Right lobe of liver (tissue), 6 donors: Measurements from ENCODE around the gene NODAL. TPM values are rescaled to one million over a fixed set of nuclear protein-coding genes. Genes with fewer than 3 reads are reported as not detected.

Experiments used
- ATAC-seq, 4 donors: fragments of 200-7000 bp; cut with Tn5 transposase; one replicate each; pipeline ENCODE4 v1.9.1; 2020; ENCODE audit warnings: mild to moderate bottlenecking in 4 of 4, moderate library complexity in 4 of 4
- DNase-seq, 3 donors: peaks; one replicate each; pipeline ENCODE4 v3.0.0-alpha.2; 2020
- H3K27ac ChIP-seq, 3 donors: fragments of 200-600 bp; one replicate each; pipeline ENCODE4 v1.8.0; 2022
- H3K27me3 ChIP-seq, 2 donors: fragments of 200-600 bp; one replicate each; pipeline ENCODE4 v1.8.0; 2022
- H3K36me3 ChIP-seq, 4 donors: fragments of 200-600 bp; sonication (generic) in 1 of 4; one replicate each; pipeline versions ENCODE4 v1.5.1 to v1.8.0; 2017 to 2022; ENCODE audit warnings: control low read depth in 1 of 4
- H3K4me1 ChIP-seq, 4 donors: fragments of 200-600 bp; sonication (generic) in 1 of 4; one replicate each; pipeline versions ENCODE4 v1.5.1 to v1.8.0; 2017 to 2022; ENCODE audit warnings: control low read depth in 1 of 4
- H3K4me3 ChIP-seq, 3 donors: fragments of 200-600 bp; one replicate each; pipeline ENCODE4 v1.8.0; 2022
- H3K9me3 ChIP-seq, 4 donors: fragments of 200-600 bp; sonication (generic) in 1 of 4; one replicate each; pipeline versions ENCODE4 v1.5.1 to v1.8.0; 2017 to 2022; ENCODE audit warnings: control low read depth in 1 of 4
- POLR2A ChIP-seq: fragments of 450-650 bp; IDR thresholded peaks from one replicate; pipeline ENCODE4 v1.6.1; 2017; ENCODE audit warnings: antibody characterized with exemption, mild to moderate bottlenecking
- WGBS: methylation state at CpG from one replicate; pipeline ENCODE4 v1.1.6; 2018; ENCODE audit warnings: low coverage, low lambda C conversion rate; ENCODE audit not compliant: insufficient coverage; ENCODE audit errors: missing lambda C conversion rate; 5-methylcytosine and 5-hydroxymethylcytosine counted together
- intact Hi-C, 2 donors: fragments of 100-400 bp; cut with DNase I; formaldehyde crosslinking; loops; one replicate each; pipeline versions ENCODE4 v1.11.2 to v1.14.1; 2022
- total RNA-seq, 6 experiments: library from RNA; depleted of rRNA in 2 of 6; stranded (reverse); fragments of >200 nt in 2 of 6; fragmentation: NEBNext Ultra II Directional in 3 of 6; extraction: Animal tissue kit (Norgen Biotek cat#: 25700) in 3 of 6; gene quantifications; one replicate each; pipeline versions ENCODE4 v1.1.0 to v1.2.4, GENCODE V29; 2016 to 2023
- TF ChIP-seq, protein P1 (sequence below), 4 donors: fragments of 200-600 bp in 3 of 4; fragments of 450-650 bp in 1 of 4; IDR thresholded peaks; one replicate each; pipeline versions ENCODE4 v1.5.1 to v1.8.0; 2016 to 2022; ENCODE audit warnings: antibody characterized with exemption in 4 of 4, mild to moderate bottlenecking in 2 of 4
- donor health status: DM: no; HTN: yes; CAD: no.
- donor health status: DM: no; HTN: no; CAD: no.
- donor health status: DM: no; HTN: no; CAD: no.
- donor health status: DM: no; HTN: yes; CAD: no.
- donor health status: DM: no; HTN: yes; CAD: no.

The NODAL gene
- total RNA-seq, 6 experiments from 2014 or later: not detected

DNA sequence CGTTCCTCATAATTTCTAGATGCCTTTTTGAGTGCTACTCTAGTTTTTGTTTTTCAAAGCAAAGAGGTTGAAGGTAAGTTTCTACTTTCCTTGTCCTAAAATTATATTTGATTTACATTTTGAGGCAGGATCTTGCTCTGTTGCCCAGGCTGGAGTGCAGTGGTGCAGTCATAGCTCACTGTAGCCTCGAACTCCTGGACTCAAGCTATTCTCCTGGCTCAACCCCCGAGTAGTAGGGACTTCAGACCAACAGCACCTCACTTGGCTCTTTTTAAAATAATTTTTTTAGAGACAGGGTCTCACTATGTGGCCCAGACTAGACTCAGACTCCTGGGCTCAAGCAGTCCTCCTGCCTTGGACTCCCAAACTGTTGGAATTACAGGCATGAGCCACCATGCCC lies 22.8 kb downstream of the NODAL start:
- H3K27me3 ChIP-seq: no peaks in the 10 kb centered on the region
- WGBS: 100% methylated on average over 3 of the region's 3 CpGs
- no peak for TF ChIP-seq POLR2A
- TF ChIP-seq, protein P1, sequence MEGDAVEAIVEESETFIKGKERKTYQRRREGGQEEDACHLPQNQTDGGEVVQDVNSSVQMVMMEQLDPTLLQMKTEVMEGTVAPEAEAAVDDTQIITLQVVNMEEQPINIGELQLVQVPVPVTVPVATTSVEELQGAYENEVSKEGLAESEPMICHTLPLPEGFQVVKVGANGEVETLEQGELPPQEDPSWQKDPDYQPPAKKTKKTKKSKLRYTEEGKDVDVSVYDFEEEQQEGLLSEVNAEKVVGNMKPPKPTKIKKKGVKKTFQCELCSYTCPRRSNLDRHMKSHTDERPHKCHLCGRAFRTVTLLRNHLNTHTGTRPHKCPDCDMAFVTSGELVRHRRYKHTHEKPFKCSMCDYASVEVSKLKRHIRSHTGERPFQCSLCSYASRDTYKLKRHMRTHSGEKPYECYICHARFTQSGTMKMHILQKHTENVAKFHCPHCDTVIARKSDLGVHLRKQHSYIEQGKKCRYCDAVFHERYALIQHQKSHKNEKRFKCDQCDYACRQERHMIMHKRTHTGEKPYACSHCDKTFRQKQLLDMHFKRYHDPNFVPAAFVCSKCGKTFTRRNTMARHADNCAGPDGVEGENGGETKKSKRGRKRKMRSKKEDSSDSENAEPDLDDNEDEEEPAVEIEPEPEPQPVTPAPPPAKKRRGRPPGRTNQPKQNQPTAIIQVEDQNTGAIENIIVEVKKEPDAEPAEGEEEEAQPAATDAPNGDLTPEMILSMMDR (IDR thresholded peaks at IDR 0.05): no peak
- H3K36me3 ChIP-seq: peaks cover 0 to 40% (median 28%) of the 10 kb centered on the region in 4 donors
- H3K4me1 ChIP-seq: no peaks in the 10 kb centered on the region
- no peaks in the 10 kb centered on the region for H3K9me3 ChIP-seq
- intact Hi-C loops: no loop called here
- DNase-seq (no peak), ATAC-seq (no peak)
- no peak overlapping the region for H3K27ac ChIP-seq
- H3K4me3 ChIP-seq: no peak overlapping the region

DNA sequence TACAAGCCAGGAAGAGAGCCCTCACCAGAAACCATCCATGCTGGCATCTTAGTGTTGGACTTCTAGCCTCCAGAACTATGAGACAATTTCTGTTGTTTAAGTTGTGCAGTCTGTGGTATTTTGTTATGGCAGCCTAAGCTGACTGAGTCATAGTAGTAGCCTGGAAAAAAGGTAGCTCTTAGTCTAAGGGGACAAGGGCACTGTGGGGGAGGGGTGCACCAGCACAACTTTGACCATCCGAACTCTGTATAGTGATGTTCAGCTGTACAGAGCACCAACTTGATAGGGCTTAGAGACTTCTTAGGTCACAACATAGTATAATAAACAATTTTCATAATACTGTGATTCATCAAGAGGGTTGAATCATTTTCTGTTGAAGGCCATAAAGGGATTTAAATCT lies 23.3 kb downstream of the NODAL start:
- H3K27ac ChIP-seq: no peak overlapping the region
- no peak for ATAC-seq

DNA sequence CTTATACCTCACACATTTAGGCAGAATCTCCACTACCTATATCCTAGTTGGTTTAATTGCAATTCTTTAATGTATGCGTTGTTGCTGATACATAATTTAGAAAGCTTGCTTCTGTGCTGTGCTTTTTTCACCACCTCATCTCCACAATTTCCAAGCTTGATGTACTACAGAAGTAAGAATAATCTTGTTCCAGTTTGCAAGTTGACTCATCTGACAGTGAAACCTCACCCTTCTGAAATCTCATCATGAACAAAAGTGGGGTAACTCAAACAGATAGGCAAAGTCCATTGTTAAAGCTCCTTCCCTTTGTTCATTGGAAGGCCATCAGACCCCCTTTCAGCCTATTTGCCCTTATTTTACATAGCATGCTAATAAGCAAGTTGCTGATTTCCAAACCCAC lies 23.9 kb downstream of the NODAL start:
- H3K4me3 ChIP-seq: no peak overlapping the region
- whole genome bisulfite sequencing: 93% methylated on average over 1 of the region's 1 CpG
- no peaks in the 10 kb centered on the region for H3K4me1 ChIP-seq
- no peaks in the 10 kb centered on the region for H3K27me3 ChIP-seq
- H3K9me3 ChIP-seq: no peaks in the 10 kb centered on the region
- intact Hi-C loops: no loop called here
- ATAC-seq (no peak), DNase-seq (no peak)
- H3K36me3 ChIP-seq: peaks cover 0 to 29% (median 20%) of the 10 kb centered on the region in 4 donors
- H3K27ac ChIP-seq: no peak overlapping the region
- TF ChIP-seq POLR2A: no peak
- TF ChIP-seq, protein P1 (IDR thresholded peaks at IDR 0.05): no peak

More for the DNA sequence above, 23.3 kb downstream of the NODAL start:
- WGBS: no CpG with 5 or more reads among the region's 1 CpG
- TF ChIP-seq, protein P1 (IDR thresholded peaks at IDR 0.05): no peak
- TF ChIP-seq POLR2A: no peak
- no peak for DNase-seq
- Histone ChIP-seq H3K4me1 (no peaks in the 10 kb centered on the region), H3K4me3 (no peak overlapping the region), H3K27me3 (no peaks in the 10 kb centered on the region), H3K36me3 (peaks cover 0 to 35% (median 25%) of the 10 kb centered on the region in 4 donors), H3K9me3 (no peaks in the 10 kb centered on the region)
- intact Hi-C loops: no loop called here

DNA sequence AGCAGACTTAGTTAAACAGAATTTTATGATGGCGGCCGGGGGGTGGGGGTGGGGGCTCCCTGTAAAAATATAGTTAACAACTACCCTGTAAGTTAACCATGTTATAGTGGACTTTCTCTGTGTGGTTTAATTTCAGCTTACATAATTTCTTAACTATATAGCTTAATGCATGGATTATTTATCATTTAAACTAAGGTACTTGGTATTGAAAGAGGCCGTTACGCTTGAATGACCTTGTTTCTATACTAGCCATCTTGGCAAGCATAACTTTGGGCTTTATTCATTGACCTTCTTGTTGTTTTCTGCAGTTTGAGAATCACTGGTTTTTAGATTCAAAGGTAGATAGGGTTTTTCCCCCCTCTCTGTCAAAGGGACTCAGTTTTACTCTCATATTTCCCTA lies 29.1 kb downstream of the NODAL start:
- Histone ChIP-seq H3K27ac (no peak overlapping the region), H3K9me3 (no peaks in the 10 kb centered on the region), H3K4me1 (peaks cover 0 to 9% (median 0%) of the 10 kb centered on the region in 4 donors), H3K36me3 (no peaks in the 10 kb centered on the region), H3K27me3 (no peaks in the 10 kb centered on the region), H3K4me3 (no peak overlapping the region)
- 95% methylated on average over 4 of the region's 4 CpGs for WGBS
- DNase-seq: no peak
- intact Hi-C loops: no loop called here
- ATAC-seq: no peak
- TF ChIP-seq, protein P1 (IDR thresholded peaks at IDR 0.05): no peak
- TF ChIP-seq POLR2A: no peak

DNA sequence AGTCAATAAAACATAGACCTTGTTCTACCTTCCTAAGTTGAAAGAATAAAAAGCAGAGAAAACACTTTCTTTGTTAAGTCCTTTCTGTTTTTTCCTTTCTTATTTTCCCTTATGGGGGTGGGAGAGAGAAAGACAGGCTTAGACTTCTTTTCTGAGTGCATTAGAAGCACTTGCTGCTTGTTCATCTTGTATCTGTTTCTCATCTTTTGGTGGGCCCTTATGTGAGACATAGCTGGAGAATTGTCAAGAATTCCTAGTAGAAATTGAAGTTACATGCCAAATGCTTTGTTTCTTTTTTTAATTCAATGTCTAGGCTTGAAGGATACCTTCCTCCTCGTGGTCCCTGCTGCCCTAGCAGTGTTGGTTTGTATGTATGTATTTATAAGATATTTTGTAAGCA lies 30.9 kb downstream of the NODAL start:
- Histone ChIP-seq H3K27me3 (no peaks in the 10 kb centered on the region), H3K4me1 (peaks cover 0 to 21% (median 6%) of the 10 kb centered on the region in 4 donors), H3K9me3 (no peaks in the 10 kb centered on the region), H3K27ac (no peak overlapping the region), H3K36me3 (no peaks in the 10 kb centered on the region), H3K4me3 (no peak overlapping the region)
- DNase-seq (no peak), ATAC-seq (no peak)
- intact Hi-C loops: no loop called here
- no peak for TF ChIP-seq POLR2A
- TF ChIP-seq, protein P1 (IDR thresholded peaks at IDR 0.05): no peak
- WGBS: 58% methylated on average over 1 of the region's 1 CpG
